ENCODE measurements around the gene VPS37B.

The VPS37B gene

DNA sequence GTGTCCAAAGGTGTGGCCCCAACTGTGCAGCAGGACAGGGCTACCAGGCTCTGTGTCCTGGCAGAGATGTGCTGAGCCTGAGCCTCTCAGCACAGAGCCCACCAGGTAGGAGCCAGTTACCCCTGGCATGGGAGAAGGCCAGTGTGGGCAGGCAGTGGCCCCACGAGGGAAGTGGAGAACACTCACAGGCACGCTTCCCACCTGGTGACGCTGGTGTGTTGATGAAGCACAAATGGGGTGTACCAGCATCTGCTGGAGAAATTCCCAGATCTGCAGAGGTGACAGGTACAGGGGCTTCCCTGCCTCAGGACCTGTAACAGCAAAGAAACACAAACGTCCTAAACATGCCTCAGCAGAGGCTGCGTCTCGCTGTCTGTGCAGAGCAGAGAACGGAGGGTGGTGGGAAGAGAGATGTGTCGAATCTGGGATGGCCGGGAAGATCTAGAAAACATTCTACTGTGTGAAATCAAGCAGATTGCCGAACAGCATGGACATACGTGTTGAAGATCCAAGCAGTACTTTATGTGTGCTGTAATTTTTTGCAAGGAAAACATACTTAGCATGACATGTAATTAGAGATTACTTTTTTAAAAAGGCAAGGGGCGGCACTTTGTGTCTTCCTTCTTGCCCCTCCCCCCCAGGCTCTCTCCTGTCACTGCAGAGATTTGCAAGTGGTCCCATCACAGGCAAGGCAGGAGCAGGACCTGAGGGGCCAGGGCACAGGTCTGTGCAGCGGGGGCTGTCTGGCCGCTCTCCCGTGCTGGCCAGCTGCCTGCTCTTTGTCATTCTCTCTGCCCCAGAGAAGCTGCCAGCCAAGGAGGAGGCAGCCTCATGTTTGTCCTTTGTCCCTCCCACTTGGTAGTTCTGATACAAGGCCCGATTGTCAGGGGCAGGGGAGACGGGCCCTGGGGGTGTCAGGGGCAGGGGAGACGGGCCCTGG lies 43.3 kb downstream of the VPS37B start:
- DNase-seq (ENCODE audit: low spot score): no peak

DNA sequence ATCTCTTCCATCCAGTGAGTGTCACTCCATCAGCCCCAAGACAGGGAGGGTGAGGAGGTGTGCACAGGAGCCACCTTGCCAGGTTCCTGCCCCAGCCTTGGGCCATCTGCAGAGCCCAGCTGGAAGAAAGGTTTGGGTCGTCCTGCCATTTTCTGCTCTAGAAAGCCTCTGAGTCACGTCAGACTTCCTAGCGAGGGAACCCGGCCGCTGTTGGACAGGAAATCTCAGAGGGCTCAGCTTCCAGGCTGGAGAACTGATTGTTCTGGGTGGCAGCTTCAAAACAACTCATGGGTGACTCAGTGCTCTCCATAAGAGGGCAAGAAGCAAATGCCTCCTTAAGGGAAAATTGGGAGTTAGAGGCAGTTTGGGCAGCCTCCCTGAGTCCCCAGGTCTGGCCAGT lies 44.1 kb downstream of the VPS37B start:
- DNase-seq (ENCODE audit: low spot score): no peak

DNA sequence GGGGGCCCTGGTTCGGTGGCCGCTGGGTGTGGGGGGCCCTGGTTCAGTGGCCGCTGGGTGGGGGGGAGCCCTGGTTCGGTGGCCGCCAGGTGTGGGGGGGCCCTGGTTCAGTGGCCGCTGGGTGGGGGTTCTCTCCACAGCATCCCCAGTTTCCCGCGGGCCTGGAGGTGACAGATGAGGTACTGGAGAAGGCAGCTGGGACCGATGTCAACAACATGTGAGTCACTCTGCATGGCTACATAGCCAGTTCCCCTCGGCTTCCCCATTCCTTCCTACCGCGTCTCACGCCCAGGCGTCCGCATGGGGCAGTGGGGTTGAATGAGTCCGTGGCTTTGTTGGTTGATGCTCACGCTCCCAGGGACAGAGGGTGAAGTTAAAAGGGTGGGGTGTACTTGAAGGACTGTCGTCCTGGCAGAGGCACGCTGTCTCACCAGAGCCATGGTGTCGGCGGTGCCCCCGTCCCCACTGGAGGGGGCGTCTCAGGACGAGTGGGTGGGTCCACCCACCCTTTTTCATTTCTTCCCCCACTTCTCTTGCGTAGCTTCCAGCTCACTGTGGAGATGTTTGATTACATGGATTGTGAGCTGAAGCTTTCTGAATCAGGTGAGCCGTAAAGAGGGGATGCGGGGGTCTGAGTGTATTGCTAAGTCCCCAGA lies 45.1 kb downstream of the VPS37B start:
- no peak for DNase-seq (ENCODE audit: low spot score)

DNA sequence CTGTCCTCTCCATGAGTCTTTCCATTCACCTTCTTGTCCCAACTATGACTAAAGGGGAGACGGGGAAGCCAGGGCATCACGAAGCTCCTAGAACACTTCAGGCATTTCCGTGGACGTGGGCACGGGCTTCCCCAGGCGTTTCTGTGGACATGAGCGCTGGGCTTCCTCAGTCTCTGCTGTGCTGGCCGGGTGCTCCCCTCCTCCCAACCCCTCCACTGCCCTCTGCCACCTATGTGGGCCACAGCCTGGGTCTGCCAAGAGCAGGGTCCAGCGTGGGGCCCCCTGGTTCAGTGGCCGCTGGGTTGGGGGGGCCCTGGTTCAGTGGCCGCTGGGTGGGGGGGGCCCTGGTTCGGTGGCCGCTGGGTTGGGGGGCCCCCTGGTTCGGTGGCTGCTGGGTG lies 45.9 kb downstream of the VPS37B start:
- no peak for DNase-seq (ENCODE audit: low spot score)

DNA sequence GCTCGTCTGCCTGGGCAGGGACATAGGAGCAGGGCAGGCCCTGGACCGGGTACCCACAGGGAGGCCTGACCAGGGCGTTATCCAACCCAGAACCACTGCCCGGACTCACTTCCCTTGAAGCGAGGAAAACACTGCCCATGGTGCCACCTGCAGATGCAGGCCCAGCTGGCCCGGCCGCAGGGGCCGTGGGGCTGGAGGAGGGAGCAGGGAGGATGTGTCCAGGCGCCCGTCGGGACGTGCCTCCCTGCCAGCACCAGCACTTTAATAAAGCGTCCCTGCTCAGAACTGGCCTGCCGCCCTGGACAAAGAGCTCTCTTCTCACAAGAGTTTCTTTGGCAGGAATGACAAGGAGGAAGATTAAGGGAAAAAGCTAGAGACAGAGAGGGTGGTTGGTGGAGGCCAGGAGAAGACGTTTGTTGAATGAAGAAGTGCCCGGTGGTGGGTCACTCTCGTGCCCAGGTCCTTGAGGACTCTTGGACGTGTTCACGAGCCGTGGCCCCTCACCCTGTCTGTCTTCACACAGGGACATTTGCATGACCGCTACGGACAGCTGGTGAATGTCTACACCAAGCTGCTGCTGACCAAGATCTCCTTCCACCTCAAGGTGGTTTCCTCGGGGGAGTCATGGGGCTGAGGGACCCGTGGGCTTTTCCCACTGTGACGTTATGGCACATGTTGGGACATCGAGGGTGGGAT lies 46.4 kb downstream of the VPS37B start:
- no peak for DNase-seq (ENCODE audit: low spot score)

DNA sequence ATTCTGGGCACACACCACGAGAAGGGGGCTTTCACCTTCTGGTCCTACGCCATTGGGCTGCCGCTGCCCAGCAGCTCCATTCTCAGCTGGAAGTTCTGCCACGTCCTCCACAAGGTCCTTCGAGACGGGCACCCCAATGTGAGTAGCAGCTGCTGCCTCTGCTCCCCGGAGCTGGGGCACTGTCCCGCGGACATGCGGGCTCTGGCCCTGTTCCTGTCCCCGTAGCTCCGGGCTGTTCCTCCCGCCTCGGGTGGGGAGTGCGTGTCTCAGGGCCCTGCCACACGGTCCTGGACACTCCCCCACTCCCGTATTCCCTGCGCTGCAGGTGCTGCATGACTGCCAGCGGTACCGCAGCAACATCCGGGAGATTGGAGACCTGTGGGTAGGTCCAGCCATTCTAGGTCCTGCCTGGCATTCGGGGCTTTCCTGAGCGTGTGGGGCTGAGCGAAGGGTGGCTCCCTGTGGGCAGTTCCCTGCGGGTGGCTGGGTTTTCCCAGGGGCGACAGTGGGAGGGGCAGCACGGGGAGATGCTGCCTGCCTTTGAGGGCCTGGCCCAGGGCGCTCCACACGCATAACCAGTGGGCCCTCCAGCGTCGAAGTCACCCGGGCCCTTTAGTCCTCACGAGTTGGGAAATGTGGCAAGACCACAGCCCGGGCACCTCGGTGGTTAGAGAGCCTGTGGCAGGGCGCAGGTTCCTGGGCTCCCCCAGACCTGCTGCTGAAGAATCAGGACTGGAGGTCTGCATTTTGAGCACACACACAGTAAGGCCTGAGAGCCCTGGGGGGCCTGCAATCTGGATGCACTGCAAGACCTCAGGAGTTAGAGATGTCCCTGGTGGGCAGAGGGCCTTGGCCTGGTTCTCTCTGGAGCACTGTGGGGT lies 47.2 kb downstream of the VPS37B start:
- no peak for DNase-seq (ENCODE audit: low spot score)

DNA sequence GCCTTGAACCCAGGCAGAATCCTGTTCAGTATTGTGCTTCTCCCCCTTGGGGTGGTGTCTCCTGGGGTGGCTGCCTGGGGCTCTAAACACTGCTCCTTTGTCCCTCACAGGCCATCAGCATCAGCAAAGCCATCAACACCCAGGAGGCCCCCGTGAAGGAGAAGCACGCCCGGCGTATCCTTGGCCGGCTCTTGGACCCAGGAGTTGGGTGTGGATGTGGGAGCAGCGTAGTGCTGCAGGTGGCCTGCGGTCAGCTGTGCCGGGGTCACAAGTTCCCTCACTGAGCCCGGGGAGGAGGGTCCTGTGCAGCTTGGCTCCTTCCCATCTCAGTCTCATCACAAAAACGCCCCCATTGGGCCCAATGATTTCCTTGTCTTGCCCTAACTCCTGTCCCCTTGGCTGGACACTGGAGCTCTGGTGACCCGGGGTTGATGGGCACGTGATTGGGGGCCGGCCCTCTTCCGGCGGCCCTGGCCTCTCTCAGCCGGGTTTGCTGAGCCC lies 48.0 kb downstream of the VPS37B start:
- DNase-seq (ENCODE audit: low spot score): no peak

DNA sequence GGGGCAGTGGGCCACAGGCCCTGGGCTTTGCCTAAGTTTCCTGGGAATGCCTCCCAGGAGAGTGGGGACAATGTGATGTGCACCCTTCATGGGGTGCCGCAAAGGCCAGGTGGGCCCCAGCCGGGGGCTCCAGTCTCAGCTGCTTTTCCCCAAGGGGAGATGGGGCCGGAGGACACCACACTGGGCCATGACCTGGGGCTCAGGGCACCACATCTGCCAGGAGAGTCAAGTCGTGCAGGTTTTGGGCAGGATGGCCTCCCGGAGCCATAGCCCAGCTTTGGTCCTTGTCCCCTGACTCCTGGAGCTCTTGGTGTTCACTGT lies 48.4 kb downstream of the VPS37B start:
- DNase-seq (ENCODE audit: low spot score): no peak

DNA sequence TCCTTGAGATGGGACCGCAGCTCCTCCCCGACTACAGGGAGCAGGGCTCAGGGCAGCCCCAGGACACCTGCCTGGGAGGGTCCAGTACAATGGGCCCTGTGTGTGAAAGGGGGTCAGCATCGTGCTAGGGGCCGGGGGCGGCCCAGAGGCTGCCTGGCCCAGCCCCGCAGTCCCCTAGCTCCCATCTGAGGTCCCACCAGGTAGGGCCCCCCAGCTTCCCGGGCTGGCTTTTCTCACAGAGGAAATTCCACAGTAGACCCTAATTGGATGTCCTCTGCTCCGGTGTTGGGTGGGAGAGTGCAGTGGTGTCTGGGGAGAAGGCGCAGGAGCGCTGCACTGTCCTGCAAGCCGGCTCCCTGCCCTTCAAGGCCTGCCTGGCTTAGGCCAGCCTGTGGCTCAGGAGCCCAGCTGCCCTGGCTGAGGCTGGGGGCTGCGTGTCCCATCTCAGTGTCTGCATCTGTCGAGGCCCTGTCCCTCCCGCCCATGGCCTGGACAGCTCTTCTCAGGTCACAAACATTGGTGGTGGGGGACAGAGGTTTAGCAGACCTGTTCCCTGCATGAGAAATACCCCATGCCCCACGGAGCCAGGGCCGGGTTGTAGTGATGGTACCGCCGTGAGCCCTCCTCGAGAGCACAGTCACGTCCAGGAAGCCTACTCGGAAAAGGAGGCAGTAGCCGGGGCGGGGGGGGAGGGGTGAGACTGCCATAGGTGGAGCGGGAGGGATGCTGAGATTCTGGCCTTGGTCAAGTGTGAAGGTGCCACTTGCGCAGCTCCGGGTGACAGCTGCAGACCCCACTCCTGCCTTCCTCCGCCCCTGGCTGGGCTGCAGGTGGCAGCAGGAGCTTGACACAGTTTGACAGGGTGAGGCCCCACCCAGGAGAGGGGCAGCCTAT lies 49.1 kb downstream of the VPS37B start:
- DNase-seq (ENCODE audit: low spot score): no peak

DNA sequence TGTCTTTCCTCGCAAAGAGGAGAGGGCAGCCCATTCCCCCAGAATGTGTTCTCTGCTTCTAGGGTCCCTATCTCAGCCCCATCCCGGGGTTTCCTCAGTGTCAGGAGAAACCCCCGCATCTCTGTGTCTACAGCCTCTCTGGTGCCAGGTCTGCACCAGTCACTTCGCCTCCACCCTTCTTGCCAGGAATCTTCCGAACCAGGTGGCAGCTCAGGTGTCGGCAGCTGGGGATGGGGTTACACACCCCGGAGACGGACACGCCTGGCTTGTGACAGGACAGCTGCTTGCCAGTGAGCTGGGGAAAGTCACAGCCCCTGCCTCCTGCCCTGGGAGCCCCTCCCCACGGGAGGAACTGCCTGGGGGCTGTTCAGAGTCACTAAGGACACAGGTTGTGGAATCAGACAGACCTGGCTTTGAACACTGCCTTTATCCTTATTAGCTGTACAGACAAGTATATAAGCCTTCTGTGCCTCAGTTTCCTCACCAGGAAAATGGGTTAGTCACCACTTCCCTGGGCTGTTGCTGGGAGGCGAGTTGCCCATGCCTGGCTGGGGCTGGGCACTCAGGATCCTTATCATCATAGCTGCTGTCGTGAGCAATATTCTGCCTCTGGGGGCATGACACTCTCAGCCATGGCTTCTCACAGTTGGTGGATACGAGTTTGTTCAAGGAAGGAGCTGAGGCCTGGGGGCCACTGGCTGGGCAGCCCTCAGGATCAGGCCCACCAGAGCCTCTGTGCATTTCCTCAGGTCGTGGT lies 49.9 kb downstream of the VPS37B start:
- no peak for DNase-seq (ENCODE audit: low spot score)

DNA sequence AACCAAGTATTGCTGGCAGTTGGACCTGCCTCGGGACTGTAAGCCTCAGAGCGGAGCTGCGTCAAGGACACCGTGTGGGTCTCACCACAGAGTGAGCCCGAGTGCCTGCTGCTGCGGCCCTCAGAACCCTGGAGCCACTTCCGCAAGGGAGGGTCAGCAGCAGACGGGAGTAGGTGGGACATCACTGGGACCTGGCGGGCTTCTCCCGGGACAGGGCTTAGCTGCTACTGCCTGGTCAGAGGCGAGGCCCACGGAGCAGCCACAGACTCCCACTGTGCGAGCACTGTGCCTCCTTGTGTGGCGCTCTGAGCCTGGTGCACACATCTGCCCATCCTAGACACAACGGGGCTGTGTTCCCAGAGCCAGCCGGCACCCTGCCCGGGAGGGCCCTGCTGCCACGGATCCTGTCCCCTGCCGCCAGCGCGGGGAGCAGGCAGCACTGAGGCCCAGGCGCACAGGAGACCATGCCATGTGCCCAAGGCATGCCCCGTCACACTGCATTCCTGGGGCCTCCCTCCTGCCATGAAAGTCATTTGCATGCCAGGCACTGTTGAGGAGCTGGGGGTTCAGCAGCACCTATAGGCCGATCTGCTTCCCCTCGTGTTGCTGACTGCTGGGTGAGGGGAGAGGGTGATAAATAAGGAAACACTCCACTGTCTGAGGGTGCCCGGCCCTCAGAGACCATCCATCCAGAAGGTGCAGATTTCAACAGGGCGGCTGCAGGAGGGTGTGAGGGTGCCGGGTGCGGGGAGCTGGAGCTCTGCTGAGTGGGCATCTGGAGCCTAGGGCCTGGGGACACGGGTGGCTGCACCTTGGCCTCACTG lies 50.7 kb downstream of the VPS37B start:
- DNase-seq (ENCODE audit: low spot score): no peak

DNA sequence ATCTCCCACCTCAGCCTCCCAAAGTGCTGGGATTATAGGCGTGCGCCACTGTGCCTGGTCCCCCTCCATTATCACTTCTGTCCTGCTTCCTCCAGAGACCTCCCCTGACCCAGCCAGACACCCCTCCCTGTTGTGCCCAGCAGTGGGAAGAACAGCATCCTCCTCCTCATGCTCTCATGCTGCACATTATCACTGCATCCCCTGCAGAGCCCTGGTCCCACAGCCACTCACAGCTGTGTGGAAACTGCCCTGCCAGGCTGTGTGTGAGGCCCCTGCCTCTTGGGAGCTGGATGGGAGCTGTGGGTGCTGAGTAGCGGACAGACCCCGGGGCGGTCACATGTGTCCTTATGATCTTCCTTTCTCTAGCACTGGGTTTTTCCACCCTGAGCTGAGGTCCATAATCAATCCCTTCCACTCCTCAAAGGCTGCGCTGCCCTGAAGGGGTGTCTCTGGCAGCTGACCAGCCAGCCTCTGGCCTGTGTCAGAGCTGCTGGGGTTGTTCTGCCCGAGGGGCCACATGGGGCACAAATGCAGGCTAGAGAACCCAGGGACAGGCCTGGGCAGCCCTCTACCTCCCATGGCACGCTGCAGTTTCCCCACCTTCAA lies 51.5 kb downstream of the VPS37B start:
- no peak for DNase-seq (ENCODE audit: low spot score)

DNA sequence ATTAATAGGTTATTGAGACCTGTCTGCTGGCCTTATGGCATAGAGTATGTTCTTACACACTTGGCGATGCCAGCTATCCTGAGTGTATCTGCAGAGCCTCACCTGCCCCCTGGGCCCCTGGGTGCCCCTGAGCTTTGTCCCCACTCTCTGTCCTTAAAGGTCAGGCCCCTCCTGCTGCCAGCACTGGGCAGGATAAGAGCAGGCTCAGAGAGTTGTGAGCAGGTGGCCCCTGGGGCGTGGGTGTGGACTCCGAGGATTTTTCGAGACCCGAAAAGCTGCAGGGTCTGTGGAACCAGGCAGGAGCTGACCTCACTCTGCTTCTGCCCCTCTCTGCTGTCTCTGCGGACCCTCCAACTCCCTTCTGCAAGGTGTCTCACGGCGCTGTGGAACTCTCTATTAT lies 52.5 kb downstream of the VPS37B start:
- no peak for DNase-seq (ENCODE audit: low spot score)

DNA sequence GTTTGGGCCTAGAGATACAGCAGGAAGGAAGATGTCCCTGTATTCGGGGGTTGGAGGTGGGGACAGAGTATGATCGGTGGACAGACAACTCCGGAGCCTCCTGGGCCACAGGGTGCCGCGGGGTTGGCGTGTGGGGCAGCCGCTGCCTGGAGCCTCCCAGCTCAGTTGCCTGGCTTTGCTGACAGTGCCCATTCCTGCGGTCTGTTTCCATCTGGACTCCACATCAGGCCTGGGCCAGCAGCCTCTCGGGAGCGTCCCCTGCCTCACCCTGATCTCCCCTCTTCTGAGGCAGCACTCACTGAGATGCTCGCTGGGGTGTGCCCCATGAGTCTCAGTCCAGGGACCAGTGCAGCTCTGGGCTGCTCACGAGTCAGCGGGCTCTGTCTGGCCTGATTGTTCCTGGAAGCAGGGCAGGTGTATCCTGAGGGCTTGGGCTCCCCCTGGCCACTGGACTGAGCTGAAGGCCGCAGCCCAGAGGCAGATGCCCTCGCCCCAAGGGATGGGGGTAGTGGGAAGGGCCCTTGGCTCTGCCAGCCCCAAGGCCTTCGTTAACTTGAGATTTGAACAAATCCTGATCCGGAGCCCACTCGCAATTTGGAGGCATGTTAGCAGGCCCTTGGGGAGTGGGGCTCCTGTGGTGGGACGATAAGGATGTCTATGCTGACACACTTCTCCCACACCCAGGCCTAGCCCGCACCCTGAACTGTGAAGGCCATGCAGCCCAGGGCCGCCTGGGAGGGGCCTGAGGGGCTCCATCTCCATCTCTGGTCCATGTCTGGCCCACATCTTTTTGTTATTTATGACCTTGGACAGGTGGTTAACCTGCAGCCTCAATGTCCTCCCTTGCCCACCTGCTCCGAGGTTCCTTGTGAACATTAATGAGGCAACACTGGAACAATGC lies 53.2 kb downstream of the VPS37B start:
- no peak for DNase-seq (ENCODE audit: low spot score)

DNA sequence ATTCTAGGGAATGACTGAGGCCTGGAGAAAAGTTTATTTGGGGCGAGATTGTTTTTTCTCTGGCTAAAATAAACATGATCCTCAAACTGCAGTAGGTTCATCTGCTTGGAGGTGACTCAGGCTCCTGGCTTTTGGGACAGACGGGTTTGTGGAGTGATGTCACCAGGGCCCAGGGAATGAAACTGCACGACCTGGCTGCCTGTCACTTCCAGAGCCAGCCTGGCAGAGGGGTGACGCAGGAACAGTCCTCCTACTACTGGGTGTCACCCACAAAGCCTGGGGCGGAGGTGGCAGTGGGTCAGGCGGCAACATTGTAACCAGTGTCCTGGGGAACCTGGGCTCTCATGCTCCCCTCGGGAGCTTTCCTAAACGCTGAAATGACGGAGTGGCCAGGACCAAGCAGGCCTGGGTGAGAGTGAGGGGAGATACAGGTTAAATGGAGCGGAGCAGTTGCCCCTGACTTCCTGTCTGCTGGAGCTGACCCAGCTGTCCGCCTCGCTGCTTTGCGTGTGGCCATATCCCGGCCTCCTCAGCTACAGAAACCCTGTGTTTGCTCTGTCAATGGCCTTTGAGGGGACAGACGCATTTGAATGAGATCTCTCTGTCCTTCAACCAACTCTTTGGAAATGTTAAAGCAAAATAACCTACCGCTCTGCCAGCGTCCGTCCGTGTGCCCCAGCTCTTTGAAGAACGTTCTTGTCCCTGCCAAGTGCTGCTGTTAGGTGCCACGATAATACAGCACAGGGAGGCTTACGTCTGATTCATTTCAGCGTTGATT lies 54.2 kb downstream of the VPS37B start:
- no peak for DNase-seq (ENCODE audit: low spot score)

DNA sequence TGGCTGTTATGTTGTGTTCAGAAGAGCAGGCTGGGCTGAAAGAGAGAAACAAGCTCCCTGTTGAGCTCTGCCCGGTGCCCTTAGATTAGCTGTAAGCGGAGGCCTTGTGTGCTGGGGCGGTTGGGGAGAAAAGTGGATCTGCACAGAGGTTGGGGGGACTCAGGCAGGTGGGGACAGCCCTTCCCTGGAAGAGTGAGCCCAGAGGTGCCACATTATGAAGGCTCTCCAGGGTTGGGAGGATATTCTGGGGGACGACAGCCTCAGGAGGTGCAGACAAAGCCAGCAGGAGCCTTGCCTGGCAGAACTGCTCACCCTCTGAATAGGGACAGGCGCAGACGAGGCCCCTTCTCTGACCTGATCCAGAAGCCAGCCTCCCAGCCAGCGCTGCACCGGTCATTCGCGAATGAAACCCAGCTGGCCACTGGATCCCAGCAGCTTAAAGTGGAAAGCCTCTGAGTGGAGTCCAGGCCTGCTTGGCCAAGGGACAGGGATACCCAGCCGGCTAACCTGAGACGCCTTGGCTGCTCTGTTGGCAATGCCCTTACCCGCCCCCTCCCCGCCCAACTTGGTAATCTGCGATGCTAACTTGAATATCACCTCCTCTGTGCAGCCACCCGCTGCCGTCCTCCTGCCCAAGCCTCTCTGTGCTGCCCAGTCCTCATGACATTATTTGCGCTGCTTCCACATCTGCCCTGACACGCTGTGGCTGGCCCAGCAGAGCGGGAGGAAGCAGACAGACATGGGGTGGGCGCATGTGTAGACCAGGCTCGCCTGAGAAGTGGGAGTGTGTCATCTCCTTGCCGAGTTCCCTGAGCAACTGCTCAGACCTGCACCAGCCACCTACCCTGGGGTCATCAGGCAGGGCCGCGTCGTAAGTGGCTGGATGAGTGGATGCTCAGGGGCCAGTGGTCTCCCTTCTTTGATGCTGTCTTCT lies 55.1 kb downstream of the VPS37B start:
- DNase-seq (ENCODE audit: low spot score): no peak
